Lung (tissue), 12 donors: ENCODE measurements around the gene NPHP4. TPM values are rescaled to one million over a fixed set of nuclear protein-coding genes. Genes with fewer than 3 reads are reported as not detected.

Experiments
- ATAC-seq: fragments of 200-7000 bp; cut with Tn5 transposase; one replicate; pipeline ENCODE4 v1.9.1; 2020; ENCODE audit warnings: moderate number of reproducible peaks; ENCODE audit not compliant: insufficient read depth, low FRiP score
- DNase-seq, 3 donors: peaks; one replicate each; pipeline ENCODE4 v3.0.0-alpha.2; 2013 to 2017
- H3K27ac ChIP-seq, 2 donors: one replicate each; pipeline ENCODE4 v1.5.1; 2013; ENCODE audit warnings: mild to moderate bottlenecking in 2 of 2, moderate library complexity in 2 of 2, control low read depth in 1 of 2, inconsistent platforms in 1 of 2, low read depth in 1 of 2, low read length in 1 of 2
- H3K27me3 ChIP-seq, 3 donors: one replicate each; pipeline ENCODE4 v1.5.1; 2013; ENCODE audit warnings: low read length in 2 of 3; ENCODE audit not compliant: control insufficient read depth in 3 of 3, insufficient read depth in 3 of 3
- H3K36me3 ChIP-seq, 4 donors: one replicate each; pipeline ENCODE4 v1.5.1; 2013; ENCODE audit warnings: low read length in 4 of 4, mild to moderate bottlenecking in 1 of 4, moderate library complexity in 1 of 4; ENCODE audit not compliant: control insufficient read depth in 4 of 4, insufficient read depth in 4 of 4
- H3K4me1 ChIP-seq, 5 donors: one replicate each; pipeline ENCODE4 v1.5.1; 2013; ENCODE audit warnings: low read length in 5 of 5, mild to moderate bottlenecking in 2 of 5, moderate library complexity in 1 of 5; ENCODE audit not compliant: control insufficient read depth in 5 of 5, insufficient read depth in 5 of 5
- H3K4me3 ChIP-seq: one replicate; pipeline ENCODE4 v1.5.1; 2013; ENCODE audit warnings: mild to moderate bottlenecking, control low read depth, moderate library complexity
- H3K9ac ChIP-seq, 2 donors: one replicate each; pipeline ENCODE4 v1.5.1; 2013; ENCODE audit warnings: low read length in 2 of 2, control low read depth in 1 of 2; ENCODE audit not compliant: insufficient read depth in 1 of 2
- H3K9me3 ChIP-seq, 4 donors: one replicate each; pipeline ENCODE4 v1.5.1; 2013; ENCODE audit warnings: low read length in 3 of 4, mild to moderate bottlenecking in 1 of 4, moderate library complexity in 1 of 4; ENCODE audit not compliant: control insufficient read depth in 4 of 4, insufficient read depth in 3 of 4
- WGBS, 2 donors: extraction: QIAGEN DNeasy Blood & Tissue Kit; methylation state at CpG; one replicate each; pipeline ENCODE4 v1.1.7; 2013; 5-methylcytosine and 5-hydroxymethylcytosine counted together
- polyA plus RNA-seq, 2 donors: library from polyadenylated mRNA; stranded (reverse); fragments of 200-250 nt; gene quantifications; one replicate each; pipeline ENCODE4 v1.2.1, GENCODE V29; 2013
- total RNA-seq, 2 donors: library from RNA; depleted of rRNA in 1 of 2; stranded (reverse); fragments of >200 nt in 1 of 2; gene quantifications; one replicate each; pipeline ENCODE4 v1.2.1, GENCODE V29; 2014 to 2021
- TF ChIP-seq, protein P1 (sequence below): IDR thresholded peaks from 2 replicates; pipeline ENCODE4 v1.5.1; 2012; ENCODE audit warnings: mild to moderate bottlenecking; ENCODE audit errors: control extremely low read depth, extremely low read depth
- donor health status: control.
- donor health status: control.
- donor health status: Bipolar disorder and iron deficiency.
- donor health status: healthy.
- donor health status: DM: yes; HTN: yes; CAD: no.

Gene NPHP4
- total and polyA plus RNA-seq, 4 donors, result 6.0 to 23.3 (median 11.1) TPM

DNA sequence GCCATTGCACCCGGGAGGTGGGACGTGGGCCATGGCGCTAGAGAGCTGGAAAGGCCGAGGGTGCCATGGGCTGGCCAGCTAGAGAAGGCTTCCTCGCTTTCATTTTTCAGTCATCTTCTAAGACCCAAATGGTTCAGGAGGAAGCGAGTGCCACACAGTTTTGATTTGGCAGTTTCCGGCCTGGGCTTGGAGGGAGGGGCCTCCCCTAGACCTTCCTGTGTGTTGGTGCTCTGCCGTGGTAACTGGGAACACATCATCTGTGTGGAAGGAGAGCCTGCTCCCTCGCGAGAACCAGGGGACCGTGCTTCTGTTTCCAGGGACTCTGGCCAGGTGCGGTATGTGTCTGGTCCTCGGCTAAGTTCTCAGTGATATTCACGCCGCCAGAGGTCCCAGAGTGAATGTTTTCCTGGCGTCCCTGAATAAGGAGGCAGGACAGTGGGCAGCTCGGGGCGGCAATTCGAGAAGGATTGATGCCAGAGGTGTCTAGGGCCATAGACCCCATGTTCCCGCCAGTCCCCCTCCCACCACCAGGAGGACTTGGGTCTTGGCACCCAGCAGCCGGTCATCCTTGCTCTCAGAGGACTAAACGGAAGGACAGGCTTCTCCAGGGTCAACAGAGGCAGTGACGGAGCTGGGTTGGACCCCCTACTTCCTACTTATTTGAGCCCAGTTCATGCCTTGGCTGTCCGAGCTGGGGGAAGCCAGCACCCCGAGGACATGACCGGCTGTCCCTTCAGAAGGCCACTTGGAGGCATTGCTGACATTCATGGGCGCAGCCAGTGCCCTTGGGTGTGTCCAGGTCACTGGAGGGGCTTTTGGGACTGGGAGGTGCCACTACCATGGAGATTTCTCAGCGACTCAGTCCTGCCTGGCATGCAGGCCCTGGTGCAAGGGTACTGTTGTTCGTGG is 2.7 kb upstream of the NPHP4 start:
- DNase-seq (no peak), ATAC-seq (no peak)
- Histone ChIP-seq H3K9ac (no peak overlapping the region), H3K27ac (no peak overlapping the region), H3K4me1 (peaks cover 0 to 15% (median 7%) of the 10 kb centered on the region in 5 donors), H3K4me3 (no peak overlapping the region), H3K9me3 (peaks cover 0 to 2% (median 0%) of the 10 kb centered on the region in 4 donors), H3K36me3 (no peaks in the 10 kb centered on the region), H3K27me3 (peaks cover 0 to 15% (median 4%) of the 10 kb centered on the region in 3 donors)
- WGBS, 2 donors, result 68 to 74% methylated on average over 29 of the region's 29 CpGs
- TF ChIP-seq, protein P1, sequence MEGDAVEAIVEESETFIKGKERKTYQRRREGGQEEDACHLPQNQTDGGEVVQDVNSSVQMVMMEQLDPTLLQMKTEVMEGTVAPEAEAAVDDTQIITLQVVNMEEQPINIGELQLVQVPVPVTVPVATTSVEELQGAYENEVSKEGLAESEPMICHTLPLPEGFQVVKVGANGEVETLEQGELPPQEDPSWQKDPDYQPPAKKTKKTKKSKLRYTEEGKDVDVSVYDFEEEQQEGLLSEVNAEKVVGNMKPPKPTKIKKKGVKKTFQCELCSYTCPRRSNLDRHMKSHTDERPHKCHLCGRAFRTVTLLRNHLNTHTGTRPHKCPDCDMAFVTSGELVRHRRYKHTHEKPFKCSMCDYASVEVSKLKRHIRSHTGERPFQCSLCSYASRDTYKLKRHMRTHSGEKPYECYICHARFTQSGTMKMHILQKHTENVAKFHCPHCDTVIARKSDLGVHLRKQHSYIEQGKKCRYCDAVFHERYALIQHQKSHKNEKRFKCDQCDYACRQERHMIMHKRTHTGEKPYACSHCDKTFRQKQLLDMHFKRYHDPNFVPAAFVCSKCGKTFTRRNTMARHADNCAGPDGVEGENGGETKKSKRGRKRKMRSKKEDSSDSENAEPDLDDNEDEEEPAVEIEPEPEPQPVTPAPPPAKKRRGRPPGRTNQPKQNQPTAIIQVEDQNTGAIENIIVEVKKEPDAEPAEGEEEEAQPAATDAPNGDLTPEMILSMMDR, result no peak

DNA sequence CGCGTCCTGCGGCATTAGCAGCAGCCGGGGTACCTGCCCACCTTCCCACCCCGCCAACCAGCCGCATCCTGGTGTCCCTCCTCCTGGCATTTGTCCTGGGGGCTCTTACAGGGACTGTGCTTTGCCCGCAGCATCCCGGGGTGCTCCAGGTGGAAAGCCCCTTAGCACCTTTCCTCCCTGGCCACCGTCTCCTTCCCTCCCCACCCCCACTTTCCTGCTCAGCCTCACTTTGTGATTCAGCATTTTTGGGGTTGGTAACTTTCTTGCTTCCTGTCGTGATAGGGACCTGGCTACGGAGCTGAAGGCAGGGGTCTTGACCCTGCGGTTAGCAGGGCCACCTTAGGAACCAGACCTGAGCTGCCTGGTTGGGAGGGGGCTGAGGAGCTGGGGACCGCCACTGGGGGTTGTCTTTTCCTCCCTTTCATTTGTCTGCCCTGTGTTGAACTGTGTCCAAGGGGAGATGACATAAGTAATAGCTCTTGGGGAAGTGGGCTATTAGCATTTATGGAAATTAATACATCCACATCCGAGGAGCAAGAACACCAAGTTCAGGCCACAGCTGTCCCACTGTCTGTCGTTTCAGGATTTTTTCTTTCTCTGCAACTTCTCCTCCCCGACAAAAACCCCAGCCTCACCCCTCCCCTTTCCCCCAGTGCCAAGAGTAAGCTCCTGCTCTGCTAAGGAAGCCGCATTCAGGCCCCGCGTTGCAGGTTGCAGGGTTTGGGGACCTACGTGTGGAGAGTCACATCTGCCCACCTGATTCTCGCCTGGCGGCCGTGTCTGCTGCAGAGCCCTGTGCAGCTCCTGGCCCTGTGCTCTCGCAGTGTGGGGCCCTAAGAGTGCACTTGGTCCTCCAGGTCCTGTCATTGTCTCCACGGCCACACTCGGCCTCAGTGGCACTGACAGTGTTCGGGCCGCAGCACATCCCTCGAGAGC is 1.6 kb upstream of the NPHP4 start:
- H3K27ac ChIP-seq, result no peak overlapping the region
- H3K9ac ChIP-seq, result no peak overlapping the region
- 26 to 36% methylated on average over 29 of the region's 29 CpGs for WGBS, 2 donors
- DNase-seq (no peak), ATAC-seq (no peak)
- peaks cover 0 to 15% (median 7%) of the 10 kb centered on the region in 5 donors for H3K4me1 ChIP-seq
- peaks cover 0 to 2% (median 0%) of the 10 kb centered on the region in 4 donors for H3K9me3 ChIP-seq
- TF ChIP-seq, protein P1, result no peak
- peaks cover 0 to 15% (median 4%) of the 10 kb centered on the region in 3 donors for H3K27me3 ChIP-seq
- H3K36me3 ChIP-seq, result no peaks in the 10 kb centered on the region
- H3K4me3 ChIP-seq, result no peak overlapping the region

DNA sequence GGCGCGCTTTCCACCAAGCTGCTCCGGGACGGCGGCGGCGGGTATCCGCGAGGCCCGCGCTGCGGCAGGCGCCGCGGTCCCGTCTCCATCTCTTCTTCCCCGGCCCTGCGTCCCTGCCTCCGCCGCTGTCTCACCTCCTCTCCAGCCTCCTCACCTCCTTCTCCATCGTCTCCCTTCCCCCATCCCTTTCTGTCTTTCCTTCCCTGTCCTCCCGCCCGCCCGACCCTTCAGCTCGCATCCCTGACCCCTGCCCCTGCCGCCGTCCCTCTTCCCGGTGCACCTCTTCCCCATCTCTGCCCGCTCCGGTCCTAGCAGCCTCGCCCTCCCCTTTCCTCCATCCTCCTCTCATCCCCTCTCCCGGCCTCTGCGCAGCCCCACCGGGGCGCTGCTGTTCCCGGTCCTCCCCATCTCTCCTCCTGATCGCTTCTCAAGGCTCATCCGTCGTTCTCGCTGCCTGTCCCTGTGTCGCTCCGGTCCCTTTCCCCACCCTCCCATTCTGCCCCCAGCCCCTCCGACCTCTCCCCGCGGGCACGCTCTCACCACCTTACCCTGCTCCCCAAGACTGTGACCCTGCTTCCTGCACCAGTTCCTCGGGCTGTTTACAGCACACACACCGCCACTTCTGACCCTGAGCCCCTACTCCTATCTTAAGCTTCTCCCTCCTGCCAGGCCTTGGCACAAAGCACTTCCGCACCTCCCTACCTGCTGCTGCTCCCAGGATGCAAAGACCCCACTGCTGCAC is 760 bp upstream of the NPHP4 start:
- no peak for DNase-seq
- no peak for ATAC-seq

More for the DNA sequence above, 760 bp upstream of the NPHP4 start:
- no peaks in the 10 kb centered on the region for H3K36me3 ChIP-seq
- peaks cover 0 to 2% (median 0%) of the 10 kb centered on the region in 4 donors for H3K9me3 ChIP-seq
- H3K4me1 ChIP-seq, result peaks cover 0 to 15% (median 7%) of the 10 kb centered on the region in 5 donors
- peaks cover 0 to 15% (median 4%) of the 10 kb centered on the region in 3 donors for H3K27me3 ChIP-seq
- H3K4me3 ChIP-seq, result peak overlapping the region; percentile 43
- H3K9ac ChIP-seq, result no peak overlapping the region
- peak overlapping the region in 1 of 2 donors; percentile 2 for H3K27ac ChIP-seq
- 0 to 1% methylated on average over 33 to 49 of the region's 49 CpGs for WGBS, 2 donors
- TF ChIP-seq, protein P1, result no peak
